Brain microvascular endothelial cell (primary cell): Measurements from ENCODE around the gene ROR2.

ENCODE experiments used
- DNase-seq: peaks from one replicate; pipeline ENCODE4 v3.0.0-alpha.2; 2020
- H3K27ac ChIP-seq: fragments of 250-450 bp; sonication (Bioruptor Pico); 2 replicates; pipeline ENCODE4 v1.5.1; 2020; ENCODE audit warnings: mild to moderate bottlenecking, moderate library complexity
- H3K27me3 ChIP-seq: fragments of 250-450 bp; sonication (Bioruptor Pico); replicated peaks from 2 replicates; pipeline ENCODE4 v1.5.1; 2020; ENCODE audit warnings: mild to moderate bottlenecking
- H3K36me3 ChIP-seq: fragments of 250-450 bp; sonication (Bioruptor Pico); replicated peaks from 2 replicates; pipeline ENCODE4 v1.5.1; 2020; ENCODE audit warnings: mild to moderate bottlenecking
- H3K4me3 ChIP-seq: 2 replicates; pipeline ENCODE4 v1.5.1; 2011; ENCODE audit warnings: low read depth, mild to moderate bottlenecking, control low read depth, low read length, moderate library complexity
- CTCF ChIP-seq: IDR thresholded peaks from 2 replicates; pipeline ENCODE4 v1.5.1; 2011; ENCODE audit warnings: low read depth, mild to moderate bottlenecking, moderate library complexity, low read length, control low read depth, inconsistent platforms; ENCODE audit errors: missing control alignments
- in situ Hi-C: cut with HindIII; loops from 2 replicates; pipeline ENCODE4 v1.10.0; 2017; ENCODE audit warnings: low sequenced_read_pairs, low pct_ligation_motif_present

The ROR2 gene

GRCh38 chr9:91949946-91950664 is at the start of gene ROR2:
Gene ROR2 (minus strand): TSS chr9:91950228.
- H3K27ac ChIP-seq = no peak within 1 kb of the TSS
- no peaks in the 10 kb centered on the region for H3K36me3 ChIP-seq
- H3K27me3 ChIP-seq = peaks cover 44% of the 10 kb centered on the region
- peak; percentile 19 for TF ChIP-seq CTCF
- H3K4me3 ChIP-seq = peak within 1 kb of the TSS; percentile 48
- DNase-seq = no peak
- in situ Hi-C loops = no loop called here

- in situ Hi-C loops = no loop called here
- Histone ChIP-seq H3K27ac (no peak overlapping the region), H3K36me3 (no peaks in the 10 kb centered on the region), H3K4me3 (no peak overlapping the region), H3K27me3 (no peaks in the 10 kb centered on the region)
- no peak for TF ChIP-seq CTCF
- DNase-seq = no peak
Measured at GRCh38 chr9:91995000-91995655, 45.1 kb upstream of the ROR2 start.

GRCh38 chr9:91994422-91994821 is 44.4 kb upstream of the ROR2 start:
- Histone ChIP-seq H3K27ac (no peak overlapping the region), H3K4me3 (no peak overlapping the region), H3K36me3 (no peaks in the 10 kb centered on the region), H3K27me3 (no peaks in the 10 kb centered on the region)
- TF ChIP-seq CTCF = no peak
- in situ Hi-C loops = no loop called here
- DNase-seq = no peak

GRCh38 chr9:91992461-91993041 is 42.5 kb upstream of the ROR2 start:
- peak; percentile 19 for DNase-seq
- TF ChIP-seq CTCF = no peak
- H3K27me3 ChIP-seq = no peaks in the 10 kb centered on the region
- no peaks in the 10 kb centered on the region for H3K36me3 ChIP-seq
- in situ Hi-C loops = no loop called here
- H3K27ac ChIP-seq = no peak overlapping the region
- H3K4me3 ChIP-seq = no peak overlapping the region

GRCh38 chr9:91991721-91992341 is 41.8 kb upstream of the ROR2 start:
- Histone ChIP-seq H3K27ac (no peak overlapping the region), H3K27me3 (no peaks in the 10 kb centered on the region), H3K4me3 (no peak overlapping the region), H3K36me3 (no peaks in the 10 kb centered on the region)
- DNase-seq = no peak
- in situ Hi-C loops = no loop called here
- no peak for TF ChIP-seq CTCF
